Activated CD4-positive, alpha-beta memory T cell treated with anti-CD3 and anti-CD28 coated beads, Interleukin-2, amount 10 ng/mL, durations not matched to agents 7 days and 5 days (primary cell): Measurements from ENCODE around the gene PTPN5. TPM values are rescaled to one million over a fixed set of nuclear protein-coding genes. Genes with fewer than 3 reads are reported as not detected.

ENCODE experiments used
- CTCF ChIA-PET: fragments of 350-600 bp; sonication (Branson Sonifier 250); formaldehyde crosslinking; loops from one replicate; lab custom pipeline; 2021; ENCODE audit warnings: antibody characterized with exemption, inconsistent platforms; lab: Charles Lee
- POLR2A ChIA-PET: fragments of 350-600 bp; sonication (Branson Sonifier 250); formaldehyde crosslinking; loops from one replicate; lab custom pipeline; 2021; ENCODE audit warnings: antibody characterized with exemption; lab: Charles Lee
- DNase-seq: peaks from one replicate; pipeline ENCODE4 v3.0.0-alpha.2; 2020
- H3K27ac Mint-ChIP-seq: one replicate; pipeline ENCODE4 v1.8.0; 2021; ENCODE audit warnings: mild to moderate bottlenecking, mixed read lengths
- H3K27me3 Mint-ChIP-seq: one replicate; pipeline ENCODE4 v1.8.0; 2021; ENCODE audit warnings: mixed read lengths
- H3K36me3 Mint-ChIP-seq: one replicate; pipeline ENCODE4 v1.8.0; 2021; ENCODE audit warnings: low read depth, mixed read lengths
- H3K4me1 Mint-ChIP-seq: one replicate; pipeline ENCODE4 v1.8.0; 2021; ENCODE audit warnings: mixed read lengths
- H3K4me3 Mint-ChIP-seq: one replicate; pipeline ENCODE4 v1.8.0; 2021; ENCODE audit warnings: mild to moderate bottlenecking, mixed read lengths
- H3K9me3 Mint-ChIP-seq: one replicate; pipeline ENCODE4 v1.8.0; 2021; ENCODE audit warnings: mixed read lengths
- total RNA-seq, 2 experiments: library from RNA; stranded (reverse); gene quantifications; one replicate each; pipeline ENCODE4 v1.2.3, GENCODE V29; 2021

PTPN5 gene
- total RNA-seq, 2 experiments from 2014 or later, result not detected

DNA sequence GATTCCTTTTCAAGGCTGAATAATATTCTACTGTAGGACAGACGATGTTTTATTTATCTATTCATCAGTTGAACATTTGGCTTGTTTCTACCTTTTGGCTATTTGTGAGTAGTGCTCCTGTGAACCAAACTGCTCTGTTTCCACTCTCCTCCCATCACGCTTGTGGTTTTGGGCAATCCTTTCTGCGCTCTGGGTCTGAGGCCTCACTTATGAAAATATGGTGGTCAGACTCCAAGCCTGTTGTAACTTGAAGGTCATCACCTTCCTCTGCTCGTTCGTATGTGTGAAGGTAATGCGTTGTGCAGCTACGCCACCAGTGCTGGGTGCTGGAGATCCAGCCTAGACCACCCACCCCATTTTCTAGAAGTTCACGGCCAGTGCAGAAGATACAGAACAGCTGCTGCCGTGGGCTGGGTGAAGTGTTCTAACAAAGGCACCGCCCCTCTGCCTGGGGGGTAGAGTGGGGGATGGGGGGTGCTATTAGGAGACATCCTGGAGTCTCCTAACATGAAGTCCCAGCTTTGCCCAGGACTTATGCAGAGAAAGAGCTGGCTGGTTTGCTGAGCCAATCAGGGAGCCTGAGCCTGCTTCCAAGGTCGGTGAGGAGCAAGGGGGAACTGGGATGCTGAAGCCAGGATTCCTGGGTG lies 21.0 kb downstream of the PTPN5 start:
- Mint-ChIP-seq H3K9me3 (no peaks in the 10 kb centered on the region), H3K36me3 (no peaks in the 10 kb centered on the region), H3K4me3 (no peak overlapping the region), H3K4me1 (peaks cover 26% of the 10 kb centered on the region), H3K27me3 (peaks cover 15% of the 10 kb centered on the region), H3K27ac (no peak overlapping the region)
- ChIA-PET POLR2A (interaction anchor here (0.9 kb wide), 1 partner anchor 243 kb away, joined by 3 read pairs; the partner anchor contains the start of gene TSG101), CTCF (interaction anchor here (1.0 kb wide), 1 partner anchor 27 kb away, joined by 3 read pairs; no protein-coding TSS in a partner anchor)
- no peak for DNase-seq

DNA sequence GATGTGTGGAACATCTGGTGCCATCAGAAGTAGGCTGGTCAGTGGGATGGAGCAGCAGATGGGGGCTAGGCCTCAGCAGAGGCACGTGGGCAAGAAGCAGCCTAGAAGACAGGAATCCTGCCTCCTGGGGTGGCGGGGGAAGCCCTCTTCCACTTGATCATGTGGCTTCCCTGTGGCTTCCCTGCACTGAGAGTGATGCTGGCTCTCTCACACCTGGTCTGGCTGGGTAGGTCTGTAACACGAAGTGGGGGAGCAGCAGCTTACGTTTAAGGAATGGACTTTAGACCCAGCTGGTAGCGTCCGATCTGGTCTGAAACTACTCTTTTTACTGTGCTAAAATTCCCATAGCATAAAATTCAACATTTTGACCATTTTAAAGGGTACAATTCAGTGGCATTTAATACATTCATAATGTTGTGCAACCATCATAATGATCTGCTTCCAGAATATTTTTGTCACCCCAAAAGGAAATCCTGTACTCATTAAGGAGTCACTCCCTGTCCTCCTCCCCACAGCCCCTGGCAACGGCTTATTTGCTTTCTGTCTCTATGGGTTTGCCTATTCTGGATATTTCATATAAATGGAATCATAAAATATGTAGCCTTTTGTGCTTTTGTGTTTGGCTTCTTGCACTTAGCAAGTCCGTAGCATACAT lies 21.7 kb downstream of the PTPN5 start:
- peaks cover 26% of the 10 kb centered on the region for H3K4me1 Mint-ChIP-seq
- H3K27ac Mint-ChIP-seq, result no peak overlapping the region
- ChIA-PET POLR2A (no interaction called here), CTCF (interaction anchor here (1.0 to 1.5 kb wide), 4 partner anchors 17 to 48 kb away, joined by 3 to 6 read pairs (median 4); no protein-coding TSS in a partner anchor)
- no peaks in the 10 kb centered on the region for H3K36me3 Mint-ChIP-seq
- H3K27me3 Mint-ChIP-seq, result peaks cover 18% of the 10 kb centered on the region
- H3K4me3 Mint-ChIP-seq, result no peak overlapping the region
- H3K9me3 Mint-ChIP-seq, result no peaks in the 10 kb centered on the region
- no peak for DNase-seq

- CTCF ChIA-PET, result interaction anchor here (1.1 to 1.7 kb wide), 4 partner anchors 9 to 47 kb away, joined by 3 to 6 read pairs (median 4); no protein-coding TSS in a partner anchor
- Mint-ChIP-seq H3K9me3 (no peaks in the 10 kb centered on the region), H3K36me3 (no peaks in the 10 kb centered on the region), H3K27ac (no peak overlapping the region), H3K4me3 (no peak overlapping the region), H3K4me1 (peaks cover 31% of the 10 kb centered on the region), H3K27me3 (peaks cover 16% of the 10 kb centered on the region)
- no peak for DNase-seq
- POLR2A ChIA-PET, result no interaction called here
Measured at GRCh38 chr11:18768978-18769377, 22.6 kb downstream of the PTPN5 start.

- Mint-ChIP-seq H3K36me3 (no peaks in the 10 kb centered on the region), H3K4me3 (no peak overlapping the region), H3K9me3 (no peaks in the 10 kb centered on the region), H3K27ac (peak overlapping the region; percentile 42), H3K27me3 (peaks cover 16% of the 10 kb centered on the region), H3K4me1 (peaks cover 36% of the 10 kb centered on the region)
- CTCF ChIA-PET, result interaction anchor here (0.5 to 1.7 kb wide), 7 partner anchors 9 to 264 kb away, joined by 3 to 6 read pairs (median 4); no protein-coding TSS in a partner anchor
- POLR2A ChIA-PET, result interaction anchor here (1.0 to 1.6 kb wide), 2 partner anchors 9 to 242 kb away, joined by 4 read pairs; partner anchors contain the start of gene TSG101
- peak; percentile 27 for DNase-seq
Measured at GRCh38 chr11:18768472-18768901, 23.1 kb downstream of the PTPN5 start.

- POLR2A ChIA-PET, result no interaction called here
- Mint-ChIP-seq H3K4me3 (no peak overlapping the region), H3K36me3 (no peaks in the 10 kb centered on the region), H3K27me3 (peaks cover 7% of the 10 kb centered on the region), H3K4me1 (peaks cover 36% of the 10 kb centered on the region), H3K9me3 (no peaks in the 10 kb centered on the region), H3K27ac (no peak overlapping the region)
- CTCF ChIA-PET, result interaction anchor here (0.7 to 3.6 kb wide), 7 partner anchors 9 to 226 kb away, joined by 4 to 24 read pairs (median 13); no protein-coding TSS in a partner anchor
- no peak for DNase-seq
Measured at GRCh38 chr11:18766015-18766414, 25.6 kb downstream of the PTPN5 start.

- H3K9me3 Mint-ChIP-seq, result no peaks in the 10 kb centered on the region
- no peak for DNase-seq
- H3K27me3 Mint-ChIP-seq, result peaks cover 7% of the 10 kb centered on the region
- H3K36me3 Mint-ChIP-seq, result no peaks in the 10 kb centered on the region
- ChIA-PET POLR2A (no interaction called here), CTCF (interaction anchor here (0.7 to 3.6 kb wide), 9 partner anchors 9 to 241 kb away, joined by 3 to 24 read pairs (median 13); no protein-coding TSS in a partner anchor)
- H3K27ac Mint-ChIP-seq, result no peak overlapping the region
- H3K4me1 Mint-ChIP-seq, result peaks cover 35% of the 10 kb centered on the region
- H3K4me3 Mint-ChIP-seq, result no peak overlapping the region
Measured at GRCh38 chr11:18765554-18765953, 26.0 kb downstream of the PTPN5 start.

GRCh38 chr11:18761741-18762140 lies 29.9 kb downstream of the PTPN5 start:
- H3K4me3 Mint-ChIP-seq, result no peak overlapping the region
- no peak for DNase-seq
- CTCF ChIA-PET, result interaction anchor here (1.3 kb wide), 1 partner anchor 29 kb away, joined by 4 read pairs; no protein-coding TSS in a partner anchor
- no peaks in the 10 kb centered on the region for H3K36me3 Mint-ChIP-seq
- peaks cover 10% of the 10 kb centered on the region for H3K4me1 Mint-ChIP-seq
- H3K27ac Mint-ChIP-seq, result no peak overlapping the region
- no peaks in the 10 kb centered on the region for H3K9me3 Mint-ChIP-seq
- POLR2A ChIA-PET, result no interaction called here
- peaks cover 15% of the 10 kb centered on the region for H3K27me3 Mint-ChIP-seq

- CTCF ChIA-PET, result no interaction called here
- no peaks in the 10 kb centered on the region for H3K9me3 Mint-ChIP-seq
Measured at GRCh38 chr11:18761144-18761543, 30.5 kb downstream of the PTPN5 start.

GRCh38 chr11:18757811-18758210 lies 33.8 kb downstream of the PTPN5 start:
- Mint-ChIP-seq H3K9me3 (no peaks in the 10 kb centered on the region), H3K4me3 (no peak overlapping the region), H3K27me3 (peaks cover 13% of the 10 kb centered on the region), H3K4me1 (no peaks in the 10 kb centered on the region), H3K36me3 (no peaks in the 10 kb centered on the region), H3K27ac (no peak overlapping the region)
- CTCF ChIA-PET, result interaction anchor here (0.9 to 1.9 kb wide), 8 partner anchors 9 to 106 kb away, joined by 3 to 8 read pairs (median 3); no protein-coding TSS in a partner anchor
- POLR2A ChIA-PET, result no interaction called here
- DNase-seq, result no peak

More at GRCh38 chr11:18761144-18761543, 30.5 kb downstream of the PTPN5 start:
- POLR2A ChIA-PET, result no interaction called here
- Mint-ChIP-seq H3K4me3 (no peak overlapping the region), H3K4me1 (peaks cover 10% of the 10 kb centered on the region), H3K36me3 (no peaks in the 10 kb centered on the region), H3K27ac (no peak overlapping the region), H3K27me3 (peaks cover 15% of the 10 kb centered on the region)
- DNase-seq, result no peak

DNA sequence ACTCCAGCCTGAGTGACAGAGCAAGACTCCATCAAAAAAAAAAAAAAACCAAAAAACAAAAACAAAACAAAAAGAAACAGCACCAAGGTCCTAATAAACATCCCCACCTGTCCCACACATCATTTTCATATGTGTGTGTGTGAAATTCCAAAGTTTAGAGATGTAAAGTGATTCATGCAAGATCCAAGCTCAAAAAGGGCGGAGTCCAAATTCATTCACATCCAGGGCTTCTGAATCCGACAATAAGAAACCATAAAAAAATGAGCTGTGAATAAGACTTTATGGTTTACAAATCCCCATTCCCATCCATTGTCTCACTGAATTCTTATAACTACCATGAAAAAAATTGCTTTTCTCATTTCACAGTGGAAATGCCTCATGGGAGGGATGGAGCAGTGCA lies 34.7 kb downstream of the PTPN5 start:
- ChIA-PET POLR2A (no interaction called here), CTCF (interaction anchor here (0.7 to 1.5 kb wide), 5 partner anchors 11 to 41 kb away, joined by 3 to 5 read pairs (median 3); no protein-coding TSS in a partner anchor)
- Mint-ChIP-seq H3K36me3 (no peaks in the 10 kb centered on the region), H3K4me3 (no peak overlapping the region), H3K27me3 (peaks cover 15% of the 10 kb centered on the region), H3K9me3 (no peaks in the 10 kb centered on the region), H3K27ac (no peak overlapping the region), H3K4me1 (no peaks in the 10 kb centered on the region)
- no peak for DNase-seq

- H3K9me3 Mint-ChIP-seq, result no peaks in the 10 kb centered on the region
- H3K36me3 Mint-ChIP-seq, result no peaks in the 10 kb centered on the region
- ChIA-PET POLR2A (no interaction called here), CTCF (interaction anchor here (1.4 kb wide), 1 partner anchor 10 kb away, joined by 4 read pairs; no protein-coding TSS in a partner anchor)
- H3K27ac Mint-ChIP-seq, result no peak overlapping the region
- peaks cover 15% of the 10 kb centered on the region for H3K27me3 Mint-ChIP-seq
- H3K4me3 Mint-ChIP-seq, result no peak overlapping the region
- DNase-seq, result no peak
- no peaks in the 10 kb centered on the region for H3K4me1 Mint-ChIP-seq
Measured at GRCh38 chr11:18754308-18754707, 37.3 kb downstream of the PTPN5 start.

DNA sequence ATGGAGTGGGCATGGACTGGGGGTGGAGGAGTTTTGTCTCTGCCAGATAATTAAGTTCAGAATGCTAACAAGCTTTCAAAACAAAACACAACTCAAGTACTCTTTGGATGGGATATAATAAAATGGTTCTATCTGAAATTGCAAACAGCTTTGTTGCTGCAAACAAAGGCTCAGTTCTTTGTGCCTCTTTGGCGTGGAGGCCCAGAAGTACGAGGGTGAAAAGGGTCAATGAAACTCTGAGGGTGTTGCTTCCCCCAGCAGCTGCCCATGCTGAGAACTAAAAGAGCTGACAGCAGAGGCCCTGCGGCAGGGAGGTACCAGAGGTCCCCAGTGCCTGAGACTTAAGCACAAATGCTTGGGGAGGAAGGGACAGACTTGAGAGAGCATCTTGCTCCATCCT lies 39.1 kb downstream of the PTPN5 start:
- no peaks in the 10 kb centered on the region for H3K4me1 Mint-ChIP-seq
- H3K4me3 Mint-ChIP-seq, result no peak overlapping the region
- POLR2A ChIA-PET, result no interaction called here
- DNase-seq, result no peak
- no peaks in the 10 kb centered on the region for H3K36me3 Mint-ChIP-seq
- H3K27ac Mint-ChIP-seq, result no peak overlapping the region
- no peaks in the 10 kb centered on the region for H3K9me3 Mint-ChIP-seq
- H3K27me3 Mint-ChIP-seq, result peaks cover 10% of the 10 kb centered on the region
- CTCF ChIA-PET, result interaction anchor here (0.8 to 1.2 kb wide), 2 partner anchors 12 to 17 kb away, joined by 3 read pairs; no protein-coding TSS in a partner anchor

GRCh38 chr11:18750944-18751343 lies 40.7 kb downstream of the PTPN5 start:
- Mint-ChIP-seq H3K27me3 (peaks cover 7% of the 10 kb centered on the region), H3K36me3 (no peaks in the 10 kb centered on the region), H3K27ac (no peak overlapping the region), H3K4me1 (no peaks in the 10 kb centered on the region), H3K9me3 (no peaks in the 10 kb centered on the region), H3K4me3 (no peak overlapping the region)
- DNase-seq, result no peak
- ChIA-PET CTCF (interaction anchor here (0.8 kb wide), 1 partner anchor 29 kb away, joined by 4 read pairs; no protein-coding TSS in a partner anchor), POLR2A (no interaction called here)
